ENCODE measurements around the gene RNLS.

The RNLS gene

GRCh38 chr10:88347597-88348304 is 235.4 kb downstream of the RNLS start:
- DNase-seq (ENCODE audit: low read depth in 3 of 3, low spot score in 1 of 3), result no peak

GRCh38 chr10:88347022-88347421 is 236.1 kb downstream of the RNLS start:
- DNase-seq (ENCODE audit: low read depth in 3 of 3, low spot score in 1 of 3), result no peak

GRCh38 chr10:88346144-88346977 is 236.8 kb downstream of the RNLS start:
- DNase-seq (ENCODE audit: low read depth in 3 of 3, low spot score in 1 of 3), result no peak

- DNase-seq (ENCODE audit: low read depth in 3 of 3, low spot score in 1 of 3), result no peak
Observed at GRCh38 chr10:88343761-88344484, 239.2 kb downstream of the RNLS start.

- no peak for DNase-seq (ENCODE audit: low read depth in 3 of 3, low spot score in 1 of 3)
Observed at GRCh38 chr10:88342733-88343310, 240.3 kb downstream of the RNLS start.

GRCh38 chr10:88337134-88337533 is 246.0 kb downstream of the RNLS start:
- no peak for DNase-seq (ENCODE audit: low read depth in 3 of 3, low spot score in 1 of 3)

GRCh38 chr10:88336334-88336733 is 246.8 kb downstream of the RNLS start:
- DNase-seq (ENCODE audit: low read depth in 3 of 3, low spot score in 1 of 3), result no peak

- DNase-seq (ENCODE audit: low read depth in 3 of 3, low spot score in 1 of 3), result no peak
Observed at GRCh38 chr10:88333248-88333630, 249.9 kb downstream of the RNLS start.

GRCh38 chr10:88332503-88333247 is 250.4 kb downstream of the RNLS start:
- no peak for DNase-seq (ENCODE audit: low read depth in 3 of 3, low spot score in 1 of 3)

- no peak for DNase-seq (ENCODE audit: low read depth in 3 of 3, low spot score in 1 of 3)
Observed at GRCh38 chr10:88330174-88330573, 252.9 kb downstream of the RNLS start.

- DNase-seq (ENCODE audit: low read depth in 3 of 3, low spot score in 1 of 3), result no peak
Observed at GRCh38 chr10:88322324-88323063, 260.6 kb downstream of the RNLS start.

- DNase-seq (ENCODE audit: low read depth in 3 of 3, low spot score in 1 of 3), result no peak
Observed at GRCh38 chr10:88319960-88320517, 263.1 kb downstream of the RNLS start.

- no peak for DNase-seq (ENCODE audit: low read depth in 3 of 3, low spot score in 1 of 3)
Observed at GRCh38 chr10:88318803-88319202, 264.3 kb downstream of the RNLS start.

- no peak for DNase-seq (ENCODE audit: low read depth in 3 of 3, low spot score in 1 of 3)
Observed at GRCh38 chr10:88317099-88317498, 266.0 kb downstream of the RNLS start.

GRCh38 chr10:88316292-88316861 is 266.7 kb downstream of the RNLS start:
- DNase-seq (ENCODE audit: low read depth in 3 of 3, low spot score in 1 of 3), result no peak

- no peak for DNase-seq (ENCODE audit: low read depth in 3 of 3, low spot score in 1 of 3)
Observed at GRCh38 chr10:88315755-88316154, 267.4 kb downstream of the RNLS start.

GRCh38 chr10:88314362-88314761 is 268.8 kb downstream of the RNLS start:
- no peak for DNase-seq (ENCODE audit: low read depth in 3 of 3, low spot score in 1 of 3)

GRCh38 chr10:88313878-88314277 is 269.2 kb downstream of the RNLS start:
- no peak for DNase-seq (ENCODE audit: low read depth in 3 of 3, low spot score in 1 of 3)

GRCh38 chr10:88312855-88313254 is 270.3 kb downstream of the RNLS start:
- no peak for DNase-seq (ENCODE audit: low read depth in 3 of 3, low spot score in 1 of 3)

Data from stimulated activated CD4-positive, alpha-beta T cell treated with anti-CD3 and anti-CD28 coated beads, TNF-alpha, amount 100 ng/mL, for 1 hour (primary cell).